NCI-H82 treated with DMSO at 0.1 percent for 48 hours (cell line): ENCODE measurements around the gene RPL9.
"Not testable (repeated sequence)": the region's sequence is repeated elsewhere in the genome, so short reads cannot be mapped to it uniquely, and the experiment has no call there.

Source experiments
- DNase-seq: peaks from one replicate; lab custom pipeline; 2025; ENCODE audit not compliant: unreplicated experiment; lab: John Stamatoyannopoulos, UW

The RPL9 gene

GRCh38 chr4:39427520-39428114, 31.1 kb downstream of the RPL9 start:
- no peak for DNase-seq

- no peak for DNase-seq
Measured at GRCh38 chr4:39426728-39427127, 32.0 kb downstream of the RPL9 start.

- DNase-seq = not testable (repeated sequence)
Measured at GRCh38 chr4:39425297-39425696, 33.4 kb downstream of the RPL9 start.

GRCh38 chr4:39422247-39422646, 36.5 kb downstream of the RPL9 start:
- no peak for DNase-seq

- DNase-seq = no peak
Measured at GRCh38 chr4:39415678-39416283, 42.9 kb downstream of the RPL9 start.

GRCh38 chr4:39411561-39411960, 47.2 kb downstream of the RPL9 start:
- not testable (repeated sequence) for DNase-seq

- DNase-seq = no peak
Measured at GRCh38 chr4:39410415-39410814, 48.3 kb downstream of the RPL9 start.

- no peak for DNase-seq
Measured at GRCh38 chr4:39407584-39407885, 51.2 kb downstream of the RPL9 start.

- no peak for DNase-seq
Measured at GRCh38 chr4:39406763-39407583, 51.7 kb downstream of the RPL9 start, which contains the start of gene KLB. Gene KLB (plus strand): TSS chr4:39406930. CDS start chr4:39406950, 20 bp downstream.
